ENCODE measurements around the gene MCM10. TPM values are rescaled to one million over a fixed set of nuclear protein-coding genes. Genes with fewer than 3 reads are reported as not detected.
"Not testable (repeated sequence)": the region's sequence is repeated elsewhere in the genome, so short reads cannot be mapped to it uniquely, and the experiment has no call there.

MCM10 gene
- total RNA-seq, 2 experiments from 2014 or later, result 90.8 to 90.9 TPM

GRCh38 chr10:13206546-13207443 is 45.4 kb downstream of the MCM10 start:
- POLR2A ChIA-PET, result no interaction called here
- CTCF ChIA-PET, result interaction anchor here (0.6 kb wide), 1 partner anchor 293 kb away, joined by 5 read pairs; no protein-coding TSS in a partner anchor

- ChIA-PET CTCF (no interaction called here), POLR2A (no interaction called here)
Observed at GRCh38 chr10:13213163-13213562, 51.8 kb downstream of the MCM10 start.

- ChIA-PET POLR2A (no interaction called here), CTCF (no interaction called here)
Observed at GRCh38 chr10:13218878-13219277, 57.5 kb downstream of the MCM10 start.

GRCh38 chr10:13219685-13220670 is 58.6 kb downstream of the MCM10 start:
- ChIA-PET CTCF (no interaction called here), POLR2A (no interaction called here)

GRCh38 chr10:13221572-13221971 is 60.2 kb downstream of the MCM10 start:
- ChIA-PET CTCF (interaction anchor here (1.0 kb wide), 1 partner anchor 11 kb away, joined by 5 read pairs; no protein-coding TSS in a partner anchor), POLR2A (no interaction called here)

- POLR2A ChIA-PET, result no interaction called here
- CTCF ChIA-PET, result interaction anchor here (1.0 kb wide), 1 partner anchor 10 kb away, joined by 5 read pairs; no protein-coding TSS in a partner anchor
Observed at GRCh38 chr10:13222151-13222550, 60.8 kb downstream of the MCM10 start.

GRCh38 chr10:13222566-13222965 is 61.2 kb downstream of the MCM10 start:
- CTCF ChIA-PET, result no interaction called here
- POLR2A ChIA-PET, result no interaction called here

- ChIA-PET CTCF (no interaction called here), POLR2A (no interaction called here)
Observed at GRCh38 chr10:13223241-13223640, 61.9 kb downstream of the MCM10 start.

- ChIA-PET CTCF (no interaction called here), POLR2A (no interaction called here)
Observed at GRCh38 chr10:13224210-13224995, 63.0 kb downstream of the MCM10 start.

GRCh38 chr10:13225601-13226000 is 64.2 kb downstream of the MCM10 start:
- ChIA-PET CTCF (no interaction called here), POLR2A (no interaction called here)

- ChIA-PET POLR2A (no interaction called here), CTCF (interaction anchor here (0.7 kb wide), 1 partner anchor 60 kb away, joined by 5 read pairs; no protein-coding TSS in a partner anchor)
Observed at GRCh38 chr10:13227031-13227430, 65.7 kb downstream of the MCM10 start.

- ChIA-PET CTCF (no interaction called here), POLR2A (no interaction called here)
Observed at GRCh38 chr10:13231190-13231589, 69.8 kb downstream of the MCM10 start.

- CTCF ChIA-PET, result interaction anchor here (1.1 kb wide), 1 partner anchor 10 kb away, joined by 5 read pairs; no protein-coding TSS in a partner anchor
Observed at GRCh38 chr10:13231808-13232207, 70.5 kb downstream of the MCM10 start.

GRCh38 chr10:13233358-13233757 is 72.0 kb downstream of the MCM10 start:
- ChIA-PET POLR2A (no interaction called here), CTCF (no interaction called here)

More at GRCh38 chr10:13231808-13232207, 70.5 kb downstream of the MCM10 start:
- POLR2A ChIA-PET, result no interaction called here

GRCh38 chr10:13234172-13234571 is 72.8 kb downstream of the MCM10 start, which contains the start of gene UCMA:
Gene UCMA, minus strand, starts transcription at chr10:13234374. Its CDS starts 116 bp downstream, at chr10:13234258.
- ChIA-PET POLR2A (interaction anchor here (0.7 kb wide), 1 partner anchor 1636 kb away, joined by 4 read pairs; no protein-coding TSS in a partner anchor), CTCF (no interaction called here)

GRCh38 chr10:13234736-13235135 is 73.4 kb downstream of the MCM10 start:
- CTCF ChIA-PET, result not testable (repeated sequence)
- POLR2A ChIA-PET, result interaction anchor here (0.7 kb wide), 1 partner anchor 1636 kb away, joined by 4 read pairs; no protein-coding TSS in a partner anchor

- CTCF ChIA-PET, result no interaction called here
- POLR2A ChIA-PET, result no interaction called here
Observed at GRCh38 chr10:13236638-13237037, 75.3 kb downstream of the MCM10 start.

GRCh38 chr10:13238271-13239077 is 77.1 kb downstream of the MCM10 start:
- CTCF ChIA-PET, result no interaction called here
- POLR2A ChIA-PET, result no interaction called here
